Skeletal muscle satellite cell (primary cell): ENCODE measurements around the gene DLEU7.

Experiments
- H3K27me3 ChIP-seq: 2 replicates; pipeline ENCODE4 v1.7.0; 2013; ENCODE audit warnings: low read length; ENCODE audit not compliant: control insufficient read depth, insufficient read depth
- H3K36me3 ChIP-seq: 2 replicates; pipeline ENCODE4 v1.7.0; 2013; ENCODE audit warnings: mild to moderate bottlenecking, control low read depth, low read length; ENCODE audit not compliant: insufficient read depth
- H3K4me1 ChIP-seq: 2 replicates; pipeline ENCODE4 v1.7.0; 2013; ENCODE audit warnings: low read length; ENCODE audit not compliant: control insufficient read depth, insufficient read depth
- H3K4me2 ChIP-seq: 2 replicates; pipeline ENCODE4 v1.7.0; 2013; ENCODE audit warnings: mild to moderate bottlenecking, low read length
- H3K4me3 ChIP-seq: 2 replicates; pipeline ENCODE4 v1.7.0; 2013; ENCODE audit warnings: low read length
- H3K9ac ChIP-seq: 2 replicates; pipeline ENCODE4 v1.7.0; 2013; ENCODE audit warnings: mild to moderate bottlenecking, low read depth, low read length, moderate library complexity
- H3K9me3 ChIP-seq: replicated peaks from 2 replicates; pipeline ENCODE4 v1.7.0; 2013; ENCODE audit warnings: mild to moderate bottlenecking, control low read depth, low read length
- small RNA-seq: library from RNA; depleted of rRNA; stranded (forward); fragments of <200 nt; gene quantifications from one replicate; pipeline ENCODE3, GENCODE V24; 2012

DLEU7 gene

GRCh38 chr13:50787316-50788195 lies 55.9 kb downstream of the DLEU7 start:
- Histone ChIP-seq H3K27me3 (peaks cover 11% of the 10 kb centered on the region), H3K4me3 (no peak overlapping the region), H3K9me3 (no peaks in the 10 kb centered on the region), H3K36me3 (no peaks in the 10 kb centered on the region), H3K4me1 (no peaks in the 10 kb centered on the region), H3K9ac (no peak overlapping the region), H3K4me2 (no peak overlapping the region)

- H3K4me2 ChIP-seq: no peak overlapping the region
These were observed 59.7 kb downstream of the DLEU7 start for GRCh38 chr13:50783717-50784290.

GRCh38 chr13:50783066-50783465 lies 60.4 kb downstream of the DLEU7 start:
- Histone ChIP-seq H3K27me3 (peaks cover 49% of the 10 kb centered on the region), H3K4me2 (no peak overlapping the region), H3K9me3 (no peaks in the 10 kb centered on the region), H3K36me3 (no peaks in the 10 kb centered on the region), H3K4me1 (no peaks in the 10 kb centered on the region), H3K9ac (no peak overlapping the region), H3K4me3 (no peak overlapping the region)

More at GRCh38 chr13:50783717-50784290, 59.7 kb downstream of the DLEU7 start:
- Histone ChIP-seq H3K4me1 (no peaks in the 10 kb centered on the region), H3K4me3 (no peak overlapping the region), H3K9ac (no peak overlapping the region), H3K36me3 (no peaks in the 10 kb centered on the region), H3K27me3 (peaks cover 47% of the 10 kb centered on the region), H3K9me3 (no peaks in the 10 kb centered on the region)

GRCh38 chr13:50780201-50781015 lies 63.1 kb downstream of the DLEU7 start:
- H3K4me1 ChIP-seq: no peaks in the 10 kb centered on the region
- H3K9me3 ChIP-seq: no peaks in the 10 kb centered on the region
- no peak overlapping the region for H3K4me2 ChIP-seq
- H3K9ac ChIP-seq: no peak overlapping the region
- H3K36me3 ChIP-seq: no peaks in the 10 kb centered on the region
- peaks cover 65% of the 10 kb centered on the region for H3K27me3 ChIP-seq
- no peak overlapping the region for H3K4me3 ChIP-seq

- peaks cover 6% of the 10 kb centered on the region for H3K9me3 ChIP-seq
- no peak overlapping the region for H3K4me2 ChIP-seq
- peaks cover 67% of the 10 kb centered on the region for H3K27me3 ChIP-seq
- no peaks in the 10 kb centered on the region for H3K4me1 ChIP-seq
- H3K4me3 ChIP-seq: no peak overlapping the region
- H3K36me3 ChIP-seq: no peaks in the 10 kb centered on the region
- H3K9ac ChIP-seq: no peak overlapping the region
These were observed 63.9 kb downstream of the DLEU7 start for GRCh38 chr13:50779443-50780200.

Small RNA genes lying within 50 kb of the gene (small RNA-seq; reads per million reads assigned to genes)
- gene RNA5SP28: 4.7 reads per million, percentile 85 among the genes with 10 or more reads in this experiment
